Stimulated activated naive CD4-positive, alpha-beta T cell treated with Interleukin-2 at 50 U/mL for 16 hours (primary cell): ENCODE results near the gene C19orf73.
A peak's percentile ranks its signal among the peaks of the same experiment; 100 is the strongest.

Source experiments
- DNase-seq: peaks from one replicate; lab custom pipeline; 2025; lab: John Stamatoyannopoulos, UW

The C19orf73 gene

GRCh38 chr19:49118565-49119410, at the start of gene C19orf73:
C19orf73 (minus strand) TSS chr19:49119143; CDS start chr19:49119022, 121 bp downstream.
- DNase-seq: peak; percentile 91

- DNase-seq: no peak
Measured at GRCh38 chr19:49168421-49168820, 49.5 kb upstream of the C19orf73 start.

GRCh38 chr19:49167857-49168409, 49.0 kb upstream of the C19orf73 start:
- no peak for DNase-seq

GRCh38 chr19:49165865-49166301, 46.9 kb upstream of the C19orf73 start:
- DNase-seq: no peak

GRCh38 chr19:49165111-49165750, 46.3 kb upstream of the C19orf73 start:
- DNase-seq: no peak

- DNase-seq: no peak
Measured at GRCh38 chr19:49161987-49162386, 43.0 kb upstream of the C19orf73 start.

- no peak for DNase-seq
Measured at GRCh38 chr19:49160450-49161189, 41.7 kb upstream of the C19orf73 start.

- peak; percentile 37 for DNase-seq
Measured at GRCh38 chr19:49157445-49158224, 38.7 kb upstream of the C19orf73 start, which contains the start of gene TRPM4. TRPM4 (plus strand) TSS chr19:49157792; CDS start chr19:49157867, 75 bp downstream.

GRCh38 chr19:49155820-49156346, 36.9 kb upstream of the C19orf73 start:
- no peak for DNase-seq

GRCh38 chr19:49155005-49155819, 36.3 kb upstream of the C19orf73 start, which contains the start of gene HRC:
HRC (minus strand) TSS chr19:49155396; CDS start chr19:49155237, 159 bp downstream.
- DNase-seq: no peak

GRCh38 chr19:49154279-49154678, 35.3 kb upstream of the C19orf73 start:
- no peak for DNase-seq

GRCh38 chr19:49153167-49153809, 34.3 kb upstream of the C19orf73 start:
- no peak for DNase-seq

GRCh38 chr19:49152119-49152550, 33.2 kb upstream of the C19orf73 start:
- no peak for DNase-seq

- DNase-seq: peak; percentile 29
Measured at GRCh38 chr19:49151267-49152118, 32.5 kb upstream of the C19orf73 start.

- DNase-seq: no peak
Measured at GRCh38 chr19:49150944-49151243, 32.0 kb upstream of the C19orf73 start.

- DNase-seq: peak; percentile 13
Measured at GRCh38 chr19:49150106-49150943, 31.4 kb upstream of the C19orf73 start.

GRCh38 chr19:49149652-49150105, 30.7 kb upstream of the C19orf73 start:
- no peak for DNase-seq
